GM18909 (cell line): ENCODE data around the gene TRAF4.
"Not testable (repeated sequence)": the region's sequence is repeated elsewhere in the genome, so short reads cannot be mapped to it uniquely, and the experiment has no call there.

Source experiments
- ATAC-seq: cut with Tn5 transposase; IDR thresholded peaks from one replicate; pipeline ENCODE4 v1.9.1; 2021; ENCODE audit warnings: mild to moderate bottlenecking; ENCODE audit not compliant: unreplicated experiment, poor library complexity

Gene TRAF4

DNA sequence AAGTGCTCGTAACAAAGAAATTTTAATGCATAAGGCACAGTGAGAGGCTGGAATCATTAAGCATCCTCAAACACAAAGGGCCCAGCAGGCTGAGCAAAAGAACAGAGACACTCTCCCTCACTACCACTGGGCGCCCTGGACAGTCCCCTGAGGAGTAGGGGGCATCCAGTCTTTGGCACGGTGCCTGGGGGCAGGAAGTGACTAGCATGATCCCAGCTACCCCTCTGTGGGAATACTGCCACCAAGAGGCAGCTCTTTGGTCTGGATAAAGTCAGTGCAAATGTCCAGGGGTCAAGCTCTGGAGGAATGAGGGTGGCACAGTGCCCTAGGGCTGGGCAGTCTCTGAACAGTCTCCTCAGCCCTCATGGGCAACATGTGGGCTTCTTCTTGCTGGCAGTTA is 29.5 kb upstream of the TRAF4 start:
- ATAC-seq, result no peak

- no peak for ATAC-seq
Observed at GRCh38 chr17:28715217-28715616, 28.6 kb upstream of the TRAF4 start.

- no peak for ATAC-seq
Observed at GRCh38 chr17:28716740-28717577, 26.9 kb upstream of the TRAF4 start.

DNA sequence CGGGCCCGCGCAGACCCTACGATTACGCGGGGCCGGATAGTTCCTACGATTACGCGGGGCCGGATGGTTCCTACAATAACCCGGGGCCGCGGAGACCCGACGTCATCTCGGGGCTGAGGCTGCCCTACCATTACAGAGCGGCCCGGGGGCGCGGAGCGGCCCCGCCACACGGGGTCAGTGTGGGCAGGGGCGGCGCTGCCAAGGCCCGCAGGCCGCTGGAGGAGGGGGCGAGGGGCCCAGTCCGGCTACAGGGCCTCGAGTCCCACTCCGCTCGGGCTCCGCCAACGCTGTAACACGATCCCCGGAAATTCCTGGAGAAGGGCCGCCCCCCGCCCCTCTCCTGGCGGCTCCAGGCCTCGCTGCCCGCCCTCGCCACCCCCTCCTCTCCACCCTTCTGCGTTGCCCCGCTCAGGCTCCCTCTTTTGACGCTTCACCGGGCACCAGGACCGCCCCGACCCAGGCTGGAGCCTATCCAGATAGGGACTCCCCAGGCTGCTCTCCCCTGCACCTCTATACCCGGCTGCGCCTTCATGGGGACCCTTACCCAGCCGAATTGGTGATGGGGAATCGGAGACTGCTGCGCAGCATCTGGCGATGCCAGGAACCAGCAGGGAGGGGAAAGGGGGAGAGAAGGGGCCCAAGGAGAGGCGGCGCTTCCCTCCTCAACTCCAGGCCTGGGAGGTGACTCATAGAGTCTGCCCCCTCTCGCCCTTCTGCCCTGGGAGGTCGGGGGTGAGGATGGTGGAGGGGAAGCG is 26.1 kb upstream of the TRAF4 start, which contains the start of gene RAB34:
TSS of gene RAB34 (minus strand) at position 291 of the 755 bp plus-strand sequence. CDS start 602 bp downstream, outside the sequence.
- no peak for ATAC-seq

DNA sequence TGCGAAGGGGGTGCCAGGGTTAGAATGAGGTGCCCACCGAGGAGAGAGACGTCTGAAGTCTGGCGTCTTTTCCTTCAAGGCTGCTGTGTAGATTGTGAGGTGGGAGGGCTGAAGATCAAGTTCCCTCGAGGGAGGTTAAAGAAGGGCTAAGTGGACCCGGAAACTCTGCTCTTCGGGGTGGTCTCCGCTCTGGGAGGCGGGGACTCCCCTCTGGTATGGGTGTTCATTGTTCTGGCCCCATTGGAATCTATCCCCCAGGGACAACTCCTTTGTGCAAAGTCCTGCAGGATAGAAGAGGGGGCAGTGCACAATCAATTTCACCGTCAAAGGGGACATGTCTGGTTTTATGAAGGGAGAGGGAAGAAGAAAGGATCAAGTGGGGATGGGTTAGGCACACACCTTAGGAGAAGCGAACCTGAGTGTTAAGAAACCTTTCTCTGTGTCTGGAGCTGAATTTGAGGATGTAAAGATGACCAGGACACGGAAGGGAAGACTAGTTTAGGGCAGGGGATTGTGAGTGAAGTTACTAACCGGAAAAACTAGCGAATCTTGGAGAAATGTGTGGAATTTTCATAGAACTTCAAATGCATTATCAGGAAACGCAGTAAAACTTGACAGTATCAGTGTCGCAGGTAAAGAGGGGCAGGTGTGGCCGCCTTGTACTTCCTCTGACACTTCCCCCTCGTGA is 25.3 kb upstream of the TRAF4 start:
- no peak for ATAC-seq

DNA sequence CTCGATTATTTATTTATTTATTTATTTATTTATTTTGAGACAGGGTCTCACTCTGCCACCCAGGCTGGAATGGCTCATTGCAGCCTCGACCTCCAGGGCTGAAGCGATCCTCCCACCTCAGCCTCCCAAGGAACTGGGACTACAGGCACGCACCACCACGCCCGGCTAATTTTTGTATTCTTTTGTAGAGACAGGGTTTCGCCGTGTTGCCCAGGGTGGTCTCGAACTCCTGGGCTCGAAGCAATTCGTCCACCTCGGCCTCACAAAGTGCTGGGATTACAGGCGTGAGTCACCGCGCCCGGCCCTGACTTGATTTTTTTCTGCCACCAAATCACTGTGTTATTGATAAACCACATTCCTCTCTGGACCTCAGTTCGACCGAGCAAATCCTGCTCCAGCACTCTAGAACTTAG is 24.8 kb upstream of the TRAF4 start:
- ATAC-seq, result peak; percentile 1

DNA sequence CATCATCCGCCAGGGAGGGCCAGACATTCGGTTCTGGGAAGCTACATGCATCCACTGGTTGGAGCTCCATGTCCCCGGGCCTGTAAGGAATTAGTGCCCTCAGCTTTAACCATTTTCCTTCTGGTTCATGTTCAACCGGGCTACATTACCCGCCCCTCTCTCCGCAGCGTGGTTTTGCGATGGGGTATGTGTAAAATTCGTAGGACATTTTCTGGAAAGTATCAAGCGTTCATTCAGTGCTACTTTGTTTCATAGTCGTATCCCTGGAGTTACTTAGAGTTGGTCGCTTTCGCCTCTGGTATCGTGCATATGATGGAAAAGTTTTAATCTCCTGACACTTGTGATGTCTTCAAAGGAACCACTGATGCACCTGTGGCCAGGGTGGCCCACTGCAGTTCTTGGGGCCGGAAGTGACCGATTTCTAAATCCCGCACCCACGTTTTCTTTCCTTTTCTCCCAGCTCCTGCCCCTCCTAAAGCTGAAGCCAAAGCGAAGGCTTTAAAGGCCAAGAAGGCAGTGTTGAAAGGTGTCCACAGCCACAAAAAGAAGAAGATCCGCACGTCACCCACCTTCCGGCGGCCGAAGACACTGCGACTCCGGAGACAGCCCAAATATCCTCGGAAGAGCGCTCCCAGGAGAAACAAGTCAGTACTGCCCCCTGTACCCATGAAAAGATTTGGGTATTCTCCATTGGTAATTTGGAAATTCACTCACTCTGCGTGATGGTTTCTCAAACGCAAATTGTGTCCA is 23.4 kb upstream of the TRAF4 start:
- no peak for ATAC-seq

- not testable (repeated sequence) for ATAC-seq
Observed at GRCh38 chr17:28720997-28721329, 22.8 kb upstream of the TRAF4 start.

DNA sequence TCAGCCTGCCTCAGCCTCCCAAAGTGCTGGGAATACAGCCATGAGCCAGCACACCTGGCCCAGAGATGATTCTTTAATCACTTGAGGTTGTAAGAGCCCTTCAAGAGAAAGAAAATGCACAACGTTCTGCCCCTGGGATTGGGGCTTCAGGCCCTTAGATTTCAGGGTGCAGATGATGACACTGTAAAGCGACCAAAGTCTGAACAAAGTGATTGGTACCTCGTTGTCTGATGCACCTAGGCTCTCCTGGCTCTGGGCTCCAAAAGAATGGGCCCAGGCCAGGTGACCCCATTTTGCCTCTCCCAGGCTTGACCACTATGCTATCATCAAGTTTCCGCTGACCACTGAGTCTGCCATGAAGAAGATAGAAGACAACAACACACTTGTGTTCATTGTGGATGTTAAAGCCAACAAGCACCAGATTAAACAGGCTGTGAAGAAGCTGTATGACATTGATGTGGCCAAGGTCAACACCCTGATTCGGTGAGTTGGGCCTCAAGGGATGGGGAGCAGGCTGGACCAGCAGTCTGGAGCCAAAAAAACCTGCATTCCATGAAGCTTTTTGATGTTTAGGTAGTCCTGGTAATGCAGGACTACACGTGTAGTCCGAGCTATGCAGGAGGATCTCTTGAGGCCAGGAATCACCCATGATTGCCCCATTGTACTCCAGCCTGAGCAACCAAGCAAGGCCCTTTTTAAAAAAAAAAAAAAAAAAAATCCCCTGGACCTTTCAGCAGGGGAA is 21.2 kb upstream of the TRAF4 start:
- ATAC-seq, result no peak

DNA sequence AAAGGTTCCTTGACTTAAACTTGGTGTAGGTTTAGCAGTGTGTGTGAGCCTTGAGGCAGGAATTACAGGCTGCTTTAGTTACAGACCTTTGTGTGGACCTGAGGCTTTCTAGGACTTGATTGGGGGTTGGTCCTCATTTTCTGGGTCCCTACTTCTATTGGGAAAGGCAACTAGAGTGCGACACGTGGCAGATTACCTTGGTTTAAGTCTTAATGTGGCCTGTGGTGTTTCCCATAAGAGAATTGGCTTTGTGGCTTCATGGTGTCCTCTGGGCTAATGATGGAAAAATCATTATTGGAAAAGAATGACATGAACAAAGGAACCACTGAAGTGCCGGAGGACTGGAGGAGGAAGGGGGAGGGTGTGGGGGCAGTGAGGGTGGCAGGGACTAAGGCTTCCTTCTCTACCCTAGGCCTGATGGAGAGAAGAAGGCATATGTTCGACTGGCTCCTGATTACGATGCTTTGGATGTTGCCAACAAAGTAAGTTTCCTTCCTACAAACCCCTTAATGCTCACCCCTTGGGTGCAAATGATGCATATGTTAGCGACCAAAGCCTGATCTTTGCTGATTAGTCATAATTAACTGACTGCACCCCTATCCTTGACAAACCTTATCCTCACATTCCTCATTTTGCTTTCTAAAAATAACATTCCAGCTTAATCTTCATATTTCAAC is 20.5 kb upstream of the TRAF4 start:
- ATAC-seq, result no peak

- not testable (repeated sequence) for ATAC-seq
Observed at GRCh38 chr17:28723836-28724499, 19.8 kb upstream of the TRAF4 start.

DNA sequence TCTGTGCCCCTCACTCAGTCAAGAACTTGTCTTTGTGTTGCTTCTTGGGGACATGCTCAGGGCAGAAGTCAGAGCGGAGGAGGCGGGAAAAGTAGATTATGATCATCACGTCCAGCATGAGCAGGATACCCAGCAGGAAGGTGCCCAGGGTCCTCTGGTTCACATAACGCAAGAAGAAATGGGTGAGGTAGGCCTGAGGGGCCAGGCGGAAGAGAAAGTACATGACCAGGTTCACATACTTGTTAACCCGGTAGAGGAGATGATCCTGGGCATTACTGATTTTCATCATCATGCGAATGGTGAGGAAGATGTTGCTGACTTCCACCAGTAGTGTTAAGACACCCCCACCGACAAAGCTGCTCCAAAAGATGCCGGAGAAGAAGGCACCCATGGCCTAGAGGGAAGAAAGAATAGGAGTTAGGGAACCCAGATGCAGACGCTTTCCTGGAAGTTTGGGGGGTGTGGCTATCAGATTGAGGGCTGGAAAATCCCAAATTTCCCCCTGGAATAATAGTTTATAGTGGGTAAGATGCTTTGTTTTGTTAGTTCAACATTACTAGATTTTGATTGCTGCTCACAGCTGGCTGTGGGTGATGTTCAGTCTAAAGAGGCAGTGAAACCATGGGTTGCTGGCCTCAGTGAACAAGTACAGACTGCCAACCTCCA is 19.2 kb upstream of the TRAF4 start:
- no peak for ATAC-seq

- ATAC-seq, result no peak
Observed at GRCh38 chr17:28725166-28725659, 18.6 kb upstream of the TRAF4 start.

DNA sequence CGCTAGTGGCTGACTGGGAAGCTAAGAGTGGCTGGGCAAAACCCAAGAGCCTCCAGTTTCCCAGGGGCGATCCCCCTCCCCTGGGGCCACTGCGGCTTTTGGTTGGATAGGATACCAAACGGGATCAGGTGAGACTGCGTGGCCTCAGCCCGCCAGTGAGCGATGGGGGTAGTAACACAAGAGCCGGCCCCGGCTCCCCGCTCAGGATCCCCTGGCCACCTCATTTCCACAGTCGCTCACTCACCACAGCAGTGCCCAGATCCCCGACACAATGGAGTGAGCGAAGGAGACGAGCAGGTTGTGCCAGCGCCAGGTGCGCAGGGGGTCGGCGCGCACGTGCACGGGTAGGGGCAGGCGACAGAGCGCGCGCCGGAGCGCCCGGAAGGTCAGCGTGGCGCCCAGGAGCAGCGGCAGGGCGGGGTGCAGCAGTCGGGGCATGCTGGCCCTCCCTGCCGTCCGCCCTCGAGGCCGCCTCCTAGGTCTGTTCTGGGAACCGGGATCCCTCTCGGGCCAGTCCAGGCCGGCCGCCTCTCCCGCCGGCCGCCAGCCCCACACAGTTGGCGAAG is 18.1 kb upstream of the TRAF4 start:
- peak; percentile 5 for ATAC-seq

DNA sequence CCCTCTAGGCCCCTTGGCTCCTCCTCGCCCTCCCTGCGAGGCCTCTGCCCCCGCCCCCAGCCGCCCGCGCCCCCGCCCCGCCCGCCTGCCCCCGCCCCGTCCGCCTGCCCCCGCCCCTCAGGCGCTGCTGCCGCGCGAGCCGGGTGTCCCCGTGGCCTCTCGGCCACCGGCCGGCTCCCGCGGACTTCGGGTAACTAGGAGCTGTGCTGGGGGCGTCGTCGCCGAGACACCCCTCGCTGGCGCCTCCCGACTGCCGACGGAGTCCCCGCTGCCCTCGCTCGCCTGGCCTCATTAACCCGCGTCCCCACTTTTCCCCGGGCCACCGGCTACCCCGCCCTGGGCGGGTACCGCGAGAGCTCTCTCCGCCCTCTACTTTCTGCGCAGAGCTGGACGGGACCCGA is 17.6 kb upstream of the TRAF4 start, which contains the start of gene TLCD1:
TSS of gene TLCD1 (minus strand) at position 8 of the 401 bp plus-strand sequence. CDS start 136 bp downstream, outside the sequence.
- peak; percentile 13 for ATAC-seq

GRCh38 chr17:28726627-28727491 is 17.0 kb upstream of the TRAF4 start:
- ATAC-seq, result peak; percentile 46
